Loucy (cell line): ENCODE data around the gene PARVB.

ENCODE experiments used
- CTCF ChIP-seq: fragments of 200-600 bp; sonication (generic); conservative IDR thresholded peaks from 2 replicates; pipeline ENCODE4 v1.5.1; 2014; ENCODE audit warnings: mild to moderate bottlenecking, antibody characterized with exemption, low read length
- EZH2phosphoT487 ChIP-seq: fragments of 200-600 bp; IDR thresholded peaks from 2 replicates; pipeline ENCODE4 v1.6.1; 2018; ENCODE audit warnings: antibody characterized with exemption, mild to moderate bottlenecking, moderate library complexity, borderline replicate concordance

DNA sequence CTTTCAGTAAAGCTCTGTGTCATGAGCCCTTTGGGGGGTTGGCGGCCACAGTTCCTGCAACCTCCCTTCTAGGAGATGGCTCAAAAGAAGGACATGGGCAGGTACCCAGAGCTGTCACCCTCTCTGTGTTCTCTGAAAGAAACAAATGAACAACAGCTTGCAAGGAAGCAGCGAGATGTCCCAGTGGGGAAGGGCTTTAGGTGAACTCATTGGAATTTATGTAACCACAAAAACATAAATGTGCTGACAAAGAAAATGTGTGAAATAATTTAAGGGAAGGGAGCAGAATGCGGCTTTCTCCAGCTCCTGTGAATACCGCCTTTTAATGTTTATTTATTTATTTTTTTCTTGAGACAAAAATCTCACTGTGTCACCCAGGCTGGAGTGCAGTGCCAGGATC is 159.9 kb downstream of the PARVB start:
- TF ChIP-seq CTCF: no peak
- TF ChIP-seq EZH2phosphoT487: no peak
